Measurements from ENCODE around the gene INSYN1. TPM values are rescaled to one million over a fixed set of nuclear protein-coding genes. Genes with fewer than 3 reads are reported as not detected.

Gene INSYN1
- total and polyA plus RNA-seq, 9 of the 15 experiments (the other 6 are each of a cell fraction or from before 2014, with no cell fraction given): not detected

DNA sequence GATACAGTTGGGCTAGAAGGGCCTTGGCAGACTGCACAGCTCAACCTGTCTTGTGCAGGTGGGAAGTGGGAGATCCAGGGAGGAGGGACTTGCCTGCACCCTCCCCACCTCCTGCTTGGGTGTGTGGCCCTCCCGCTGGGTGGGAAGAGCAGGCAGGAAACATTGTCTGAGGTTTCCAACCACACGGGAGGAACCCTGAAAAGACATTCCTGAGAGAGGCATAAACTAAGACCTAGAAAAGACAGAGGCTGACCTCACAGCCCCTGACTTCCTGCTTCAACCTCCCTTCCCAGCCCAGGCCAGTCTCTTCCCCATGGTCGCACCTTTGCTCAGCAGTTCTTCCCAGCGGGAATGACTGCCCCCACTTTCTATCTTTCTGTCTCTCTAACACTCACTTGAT, 46.3 kb upstream of the INSYN1 start:
- 0% methylated on average over 4 of the region's 4 CpGs for WGBS (ENCODE audit: insufficient coverage, low coverage, missing lambda C conversion rate)
- Histone ChIP-seq H3K27me3 (ENCODE audit: control insufficient read depth in 2 of 2, insufficient read depth in 2 of 2, low read length in 2 of 2) (peaks cover 2 to 70% of the 10 kb centered on the region in 2 experiments; a peak in 3 of 5 replicates), H3K79me2 (ENCODE audit: control insufficient read depth, insufficient read depth, low read length) (no peaks in the 10 kb centered on the region), H3K9ac (ENCODE audit: insufficient read depth in 1 of 2, low read depth in 2 of 2, low read length in 2 of 2) (no peak overlapping the region), H3K4me2 (ENCODE audit: insufficient read depth, low read length) (no peak overlapping the region), H2AFZ (ENCODE audit: low read depth, low read length) (no peak overlapping the region), H3K9me3 (replicated peaks; ENCODE audit: control insufficient read depth, insufficient read depth, low read depth, low read length) (no peaks in the 10 kb centered on the region), H4K20me1 (replicated peaks; ENCODE audit: control insufficient read depth, insufficient read depth, low read length) (peaks cover 15% of the 10 kb centered on the region), H3K36me3 (ENCODE audit: control insufficient read depth, insufficient read depth, low read length) (no peaks in the 10 kb centered on the region), H3K9me1 (ENCODE audit: control insufficient read depth, insufficient read depth, low read length) (no peaks in the 10 kb centered on the region), H3K4me1 (replicated peaks in 1 of 2; ENCODE audit: control insufficient read depth in 2 of 2, insufficient read depth in 2 of 2, low read length in 2 of 2) (no peaks in the 10 kb centered on the region; a peak in 1 of 5 replicates), H3K27ac (ENCODE audit: extremely low read depth, low read depth, low read length) (no peak overlapping the region), H3K4me3 (no peak overlapping the region)
- intact Hi-C loops (cut with micrococcal nuclease): no loop called here
- TF ChIP-seq PRPF4 (IDR thresholded peaks at IDR 0.05; ENCODE audit: insufficient read depth, low read depth, low read length, poor library complexity, severe bottlenecking) (no peak), DIDO1 (tag; IDR thresholded peaks at IDR 0.05; ENCODE audit: low read depth) (no peak), JUND (IDR thresholded peaks at IDR 0.05; ENCODE audit: borderline replicate concordance, low read depth, low read length) (no peak), JUND (tag; IDR thresholded peaks at IDR 0.05; ENCODE audit: borderline replicate concordance, low read depth, low read length) (no peak), NEUROD1 (IDR thresholded peaks at IDR 0.05; ENCODE audit: borderline replicate concordance, low read depth, low read length, partially characterized antibody) (no peak), TOE1 (IDR thresholded peaks at IDR 0.05; ENCODE audit: borderline replicate concordance) (no peak), TOE1 (CRISPR knock-in tag; IDR thresholded peaks at IDR 0.05; ENCODE audit: borderline replicate concordance, low read depth) (no peak), SMAD4 (CRISPR knock-in tag; conservative IDR thresholded peaks at IDR 0.05) (no peak), POLR3G (IDR thresholded peaks at IDR 0.05; ENCODE audit: extremely low read depth, insufficient read length, insufficient replicate concordance) (no peak), KDM5B (IDR thresholded peaks at IDR 0.05; ENCODE audit: insufficient replicate concordance, low read depth, low read length) (no peak), MYNN (IDR thresholded peaks at IDR 0.05) (no peak), MYNN (CRISPR knock-in tag; IDR thresholded peaks at IDR 0.05) (no peak), ZNF778 (CRISPR knock-in tag; IDR thresholded peaks at IDR 0.05) (no peak), CGGBP1 (CRISPR knock-in tag; IDR thresholded peaks at IDR 0.05) (no peak), ETS2 (tag; IDR thresholded peaks at IDR 0.05; ENCODE audit: borderline replicate concordance, poor library complexity, severe bottlenecking) (no peak), HNRNPLL (IDR thresholded peaks at IDR 0.05; ENCODE audit: low read depth, low read length, poor library complexity, severe bottlenecking) (no peak), NUFIP1 (IDR thresholded peaks at IDR 0.05; ENCODE audit: partially characterized antibody) (no peak), ZNF561 (CRISPR knock-in tag; conservative IDR thresholded peaks at IDR 0.05) (no peak), NR1H2 (CRISPR knock-in tag; IDR thresholded peaks at IDR 0.05) (no peak)
- TF ChIP-seq, protein P1, sequence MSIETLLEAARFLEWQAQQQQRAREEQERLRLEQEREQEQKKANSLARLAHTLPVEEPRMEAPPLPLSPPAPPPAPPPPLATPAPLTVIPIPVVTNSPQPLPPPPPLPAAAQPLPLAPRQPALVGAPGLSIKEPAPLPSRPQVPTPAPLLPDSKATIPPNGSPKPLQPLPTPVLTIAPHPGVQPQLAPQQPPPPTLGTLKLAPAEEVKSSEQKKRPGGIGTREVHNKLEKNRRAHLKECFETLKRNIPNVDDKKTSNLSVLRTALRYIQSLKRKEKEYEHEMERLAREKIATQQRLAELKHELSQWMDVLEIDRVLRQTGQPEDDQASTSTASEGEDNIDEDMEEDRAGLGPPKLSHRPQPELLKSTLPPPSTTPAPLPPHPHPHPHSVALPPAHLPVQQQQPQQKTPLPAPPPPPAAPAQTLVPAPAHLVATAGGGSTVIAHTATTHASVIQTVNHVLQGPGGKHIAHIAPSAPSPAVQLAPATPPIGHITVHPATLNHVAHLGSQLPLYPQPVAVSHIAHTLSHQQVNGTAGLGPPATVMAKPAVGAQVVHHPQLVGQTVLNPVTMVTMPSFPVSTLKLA (conservative IDR thresholded peaks at IDR 0.05): no peak
- TF ChIP-seq, protein P2, sequence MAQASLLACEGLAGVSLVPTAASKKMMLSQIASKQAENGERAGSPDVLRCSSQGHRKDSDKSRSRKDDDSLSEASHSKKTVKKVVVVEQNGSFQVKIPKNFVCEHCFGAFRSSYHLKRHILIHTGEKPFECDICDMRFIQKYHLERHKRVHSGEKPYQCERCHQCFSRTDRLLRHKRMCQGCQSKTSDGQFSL (CRISPR knock-in tag; IDR thresholded peaks at IDR 0.05): no peak
- TF ChIP-seq, protein P2 (tag; IDR thresholded peaks at IDR 0.05): no peak
- FAIRE-seq (no peak), DNase-seq (ENCODE audit: extremely low read depth in 1 of 4, low spot score in 3 of 4) (no peak), ATAC-seq (no peak)
- in situ Hi-C loops (cut with MboI): no loop called here
- ChIA-PET POLR2A (no interaction called here), CTCF (ENCODE audit: low intra/inter-chr PET ratio) (no interaction called here)
- no TSS peak for BruUV-seq (replicated peaks)

All from K562 (cell line).